HepG2 (cell line): Measurements from ENCODE around the gene SLC23A2. TPM values are rescaled to one million over a fixed set of nuclear protein-coding genes. Genes with fewer than 3 reads are reported as not detected.

Experiments used
- ATRX ChIP-seq: sonication (generic); formaldehyde crosslinking; IDR thresholded peaks from 2 replicates; pipeline ENCODE4 v1.4.0; 2020; ENCODE audit warnings: missing genetic modification reagents, borderline replicate concordance
- FOXA1 ChIP-seq, 2 experiments: fragments of 450-650 bp in 1 of 2; sonication (generic) in 1 of 2; formaldehyde crosslinking in 1 of 2; IDR thresholded peaks; 2 replicates each; pipeline versions ENCODE4 v1.4.0 to v1.6.1; 2016 to 2020; ENCODE audit warnings: missing genetic modification reagents in 1 of 2
- HNF4A ChIP-seq: sonication (generic); formaldehyde crosslinking; IDR thresholded peaks from 2 replicates; pipeline ENCODE4 v1.4.0; 2020; ENCODE audit warnings: missing genetic modification reagents
- RBAK ChIP-seq: sonication (generic); formaldehyde crosslinking; IDR thresholded peaks from 2 replicates; pipeline ENCODE4 v1.5.1; 2020; ENCODE audit warnings: mild to moderate bottlenecking, missing genetic modification reagents
- SAP130 ChIP-seq: IDR thresholded peaks from 2 replicates; pipeline ENCODE4 v1.6.1; 2016; ENCODE audit warnings: low read depth
- SIX4 ChIP-seq: sonication (generic); formaldehyde crosslinking; IDR thresholded peaks from 2 replicates; pipeline ENCODE4 v1.4.0; 2020; ENCODE audit warnings: missing genetic modification reagents
- SKIL ChIP-seq: sonication (generic); formaldehyde crosslinking; IDR thresholded peaks from 2 replicates; pipeline ENCODE4 v1.8.0; 2022; ENCODE audit warnings: missing genetic modification reagents, mild to moderate bottlenecking, moderate library complexity, borderline replicate concordance
- ZBTB42 ChIP-seq: sonication (generic); formaldehyde crosslinking; IDR thresholded peaks from 2 replicates; pipeline ENCODE4 v1.5.0; 2020; ENCODE audit warnings: mild to moderate bottlenecking, missing genetic modification reagents
- polyA plus RNA-seq, 8 experiments: library from polyadenylated mRNA; depleted of rRNA in 3 of 8; stranded (reverse) in 7 of 8; unstranded in 1 of 8; fragments of >200 nt; fragmentation: Illumina TruSeq in 4 of 8; extraction: Trizol in 4 of 8; gene quantifications; 2 replicates each; pipeline versions ENCODE4 v1.2.1 to v1.2.3, GENCODE V29; 2011 to 2016; ENCODE audit warnings: low read depth in 4 of 8, missing spikeins in 1 of 8, mixed read lengths in 1 of 8; ENCODE audit not compliant: insufficient read depth in 1 of 8
- total RNA-seq, 5 experiments: library from RNA; depleted of rRNA; stranded (reverse); fragments of >200 nt; fragmentation: Illumina TruSeq; extraction: Trizol; gene quantifications; 2 replicates each; pipeline ENCODE4 v1.2.3, GENCODE V29; 2016; ENCODE audit warnings: low read depth in 1 of 5
- TF ChIP-seq, protein P1 (sequence below): sonication (generic); formaldehyde crosslinking; IDR thresholded peaks from 2 replicates; pipeline ENCODE4 v1.8.0; 2022; ENCODE audit warnings: mild to moderate bottlenecking, missing genetic modification reagents
- TF ChIP-seq, protein P2 (sequence below): sonication (generic); formaldehyde crosslinking; IDR thresholded peaks from 2 replicates; pipeline ENCODE4 v1.8.1; 2023; ENCODE audit warnings: mild to moderate bottlenecking, missing genetic modification reagents
- TF ChIP-seq, protein P3 (sequence below): sonication (generic); formaldehyde crosslinking; IDR thresholded peaks from 2 replicates; pipeline ENCODE4 v1.4.0; 2020; ENCODE audit warnings: missing genetic modification reagents, borderline replicate concordance
- TF ChIP-seq, protein P4 (sequence below): sonication (generic); formaldehyde crosslinking; conservative IDR thresholded peaks from 2 replicates; pipeline ENCODE4 v1.8.0; 2022; ENCODE audit warnings: mild to moderate bottlenecking, moderate library complexity, missing genetic modification reagents

SLC23A2 gene
- total and polyA plus RNA-seq, 2 of the 13 experiments (the other 11 are each of a cell fraction or from before 2014, with no cell fraction given), result 42.2 to 51.2 TPM

DNA sequence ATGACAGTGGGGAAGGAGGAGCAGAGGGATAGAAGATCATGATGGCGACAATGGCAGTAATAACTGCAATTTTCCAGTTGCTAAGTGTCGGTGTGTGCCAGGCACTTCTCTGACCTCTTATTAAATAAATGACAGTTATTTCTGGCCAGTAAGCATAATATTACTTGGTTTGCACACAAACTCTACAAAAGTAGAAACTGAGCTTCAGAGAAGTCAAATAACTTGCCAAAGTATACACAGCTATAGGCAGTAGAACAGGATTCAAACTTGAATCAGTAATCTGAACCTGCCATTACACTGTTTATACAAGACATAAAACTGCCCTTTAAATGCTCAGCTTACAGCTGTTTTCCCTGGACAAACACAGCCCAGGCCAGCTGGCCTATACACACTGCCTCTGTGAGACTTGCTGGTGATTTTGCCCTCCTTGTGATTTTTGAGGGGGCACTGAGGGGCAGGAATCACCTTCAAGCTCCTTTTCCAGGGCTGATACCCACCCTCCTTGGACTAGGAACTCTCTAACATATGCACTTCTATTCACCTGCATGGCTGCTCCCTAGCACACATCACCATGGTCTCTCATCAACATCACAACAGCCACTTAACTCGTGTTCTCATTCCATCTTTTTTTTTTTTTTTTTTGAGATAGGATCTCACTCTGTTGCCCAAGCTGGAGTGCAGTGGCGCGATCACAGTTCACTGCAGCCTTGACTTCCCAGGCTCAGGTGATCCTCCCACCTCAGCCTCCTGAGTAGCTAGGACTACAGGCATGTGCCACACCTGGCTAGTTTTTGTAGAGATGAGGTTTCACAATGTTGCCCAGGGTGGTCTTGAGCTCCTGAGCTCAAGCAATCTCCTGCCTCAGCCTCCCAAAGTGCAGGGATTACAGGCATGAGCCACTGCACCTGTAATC is 63.6 kb downstream of the SLC23A2 start (continued):
- TF ChIP-seq, protein P1, sequence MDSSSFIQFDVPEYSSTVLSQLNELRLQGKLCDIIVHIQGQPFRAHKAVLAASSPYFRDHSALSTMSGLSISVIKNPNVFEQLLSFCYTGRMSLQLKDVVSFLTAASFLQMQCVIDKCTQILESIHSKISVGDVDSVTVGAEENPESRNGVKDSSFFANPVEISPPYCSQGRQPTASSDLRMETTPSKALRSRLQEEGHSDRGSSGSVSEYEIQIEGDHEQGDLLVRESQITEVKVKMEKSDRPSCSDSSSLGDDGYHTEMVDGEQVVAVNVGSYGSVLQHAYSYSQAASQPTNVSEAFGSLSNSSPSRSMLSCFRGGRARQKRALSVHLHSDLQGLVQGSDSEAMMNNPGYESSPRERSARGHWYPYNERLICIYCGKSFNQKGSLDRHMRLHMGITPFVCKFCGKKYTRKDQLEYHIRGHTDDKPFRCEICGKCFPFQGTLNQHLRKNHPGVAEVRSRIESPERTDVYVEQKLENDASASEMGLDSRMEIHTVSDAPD (CRISPR knock-in tag), result no peak
- no peak for TF ChIP-seq ZBTB42 (CRISPR knock-in tag)
- no peak for TF ChIP-seq FOXA1 (IDR thresholded peaks at IDR 0.05)
- TF ChIP-seq FOXA1 (CRISPR knock-in tag; IDR thresholded peaks at IDR 0.05), result peak; percentile 84
- peak; percentile 84 for TF ChIP-seq SIX4 (CRISPR knock-in tag)
- TF ChIP-seq SAP130 (CRISPR knock-in tag), result peak; percentile 64
- TF ChIP-seq, protein P2, sequence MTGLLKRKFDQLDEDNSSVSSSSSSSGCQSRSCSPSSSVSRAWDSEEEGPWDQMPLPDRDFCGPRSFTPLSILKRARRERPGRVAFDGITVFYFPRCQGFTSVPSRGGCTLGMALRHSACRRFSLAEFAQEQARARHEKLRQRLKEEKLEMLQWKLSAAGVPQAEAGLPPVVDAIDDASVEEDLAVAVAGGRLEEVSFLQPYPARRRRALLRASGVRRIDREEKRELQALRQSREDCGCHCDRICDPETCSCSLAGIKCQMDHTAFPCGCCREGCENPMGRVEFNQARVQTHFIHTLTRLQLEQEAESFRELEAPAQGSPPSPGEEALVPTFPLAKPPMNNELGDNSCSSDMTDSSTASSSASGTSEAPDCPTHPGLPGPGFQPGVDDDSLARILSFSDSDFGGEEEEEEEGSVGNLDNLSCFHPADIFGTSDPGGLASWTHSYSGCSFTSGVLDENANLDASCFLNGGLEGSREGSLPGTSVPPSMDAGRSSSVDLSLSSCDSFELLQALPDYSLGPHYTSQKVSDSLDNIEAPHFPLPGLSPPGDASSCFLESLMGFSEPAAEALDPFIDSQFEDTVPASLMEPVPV (CRISPR knock-in tag), result no peak
- no peak for TF ChIP-seq RBAK (CRISPR knock-in tag)
- no peak for TF ChIP-seq SKIL
- TF ChIP-seq, protein P3, sequence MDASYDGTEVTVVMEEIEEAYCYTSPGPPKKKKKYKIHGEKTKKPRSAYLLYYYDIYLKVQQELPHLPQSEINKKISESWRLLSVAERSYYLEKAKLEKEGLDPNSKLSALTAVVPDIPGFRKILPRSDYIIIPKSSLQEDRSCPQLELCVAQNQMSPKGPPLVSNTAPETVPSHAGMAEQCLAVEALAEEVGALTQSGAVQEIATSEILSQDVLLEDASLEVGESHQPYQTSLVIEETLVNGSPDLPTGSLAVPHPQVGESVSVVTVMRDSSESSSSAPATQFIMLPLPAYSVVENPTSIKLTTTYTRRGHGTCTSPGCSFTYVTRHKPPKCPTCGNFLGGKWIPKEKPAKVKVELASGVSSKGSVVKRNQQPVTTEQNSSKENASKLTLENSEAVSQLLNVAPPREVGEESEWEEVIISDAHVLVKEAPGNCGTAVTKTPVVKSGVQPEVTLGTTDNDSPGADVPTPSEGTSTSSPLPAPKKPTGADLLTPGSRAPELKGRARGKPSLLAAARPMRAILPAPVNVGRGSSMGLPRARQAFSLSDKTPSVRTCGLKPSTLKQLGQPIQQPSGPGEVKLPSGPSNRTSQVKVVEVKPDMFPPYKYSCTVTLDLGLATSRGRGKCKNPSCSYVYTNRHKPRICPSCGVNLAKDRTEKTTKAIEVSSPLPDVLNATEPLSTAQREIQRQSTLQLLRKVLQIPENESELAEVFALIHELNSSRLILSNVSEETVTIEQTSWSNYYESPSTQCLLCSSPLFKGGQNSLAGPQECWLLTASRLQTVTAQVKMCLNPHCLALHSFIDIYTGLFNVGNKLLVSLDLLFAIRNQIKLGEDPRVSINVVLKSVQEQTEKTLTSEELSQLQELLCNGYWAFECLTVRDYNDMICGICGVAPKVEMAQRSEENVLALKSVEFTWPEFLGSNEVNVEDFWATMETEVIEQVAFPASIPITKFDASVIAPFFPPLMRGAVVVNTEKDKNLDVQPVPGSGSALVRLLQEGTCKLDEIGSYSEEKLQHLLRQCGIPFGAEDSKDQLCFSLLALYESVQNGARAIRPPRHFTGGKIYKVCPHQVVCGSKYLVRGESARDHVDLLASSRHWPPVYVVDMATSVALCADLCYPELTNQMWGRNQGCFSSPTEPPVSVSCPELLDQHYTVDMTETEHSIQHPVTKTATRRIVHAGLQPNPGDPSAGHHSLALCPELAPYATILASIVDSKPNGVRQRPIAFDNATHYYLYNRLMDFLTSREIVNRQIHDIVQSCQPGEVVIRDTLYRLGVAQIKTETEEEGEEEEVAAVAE, result no peak
- peak; percentile 51; the same call in 1 of the 2 replicates for TF ChIP-seq ATRX (CRISPR knock-in tag)
- no peak for TF ChIP-seq HNF4A
- TF ChIP-seq, protein P4, sequence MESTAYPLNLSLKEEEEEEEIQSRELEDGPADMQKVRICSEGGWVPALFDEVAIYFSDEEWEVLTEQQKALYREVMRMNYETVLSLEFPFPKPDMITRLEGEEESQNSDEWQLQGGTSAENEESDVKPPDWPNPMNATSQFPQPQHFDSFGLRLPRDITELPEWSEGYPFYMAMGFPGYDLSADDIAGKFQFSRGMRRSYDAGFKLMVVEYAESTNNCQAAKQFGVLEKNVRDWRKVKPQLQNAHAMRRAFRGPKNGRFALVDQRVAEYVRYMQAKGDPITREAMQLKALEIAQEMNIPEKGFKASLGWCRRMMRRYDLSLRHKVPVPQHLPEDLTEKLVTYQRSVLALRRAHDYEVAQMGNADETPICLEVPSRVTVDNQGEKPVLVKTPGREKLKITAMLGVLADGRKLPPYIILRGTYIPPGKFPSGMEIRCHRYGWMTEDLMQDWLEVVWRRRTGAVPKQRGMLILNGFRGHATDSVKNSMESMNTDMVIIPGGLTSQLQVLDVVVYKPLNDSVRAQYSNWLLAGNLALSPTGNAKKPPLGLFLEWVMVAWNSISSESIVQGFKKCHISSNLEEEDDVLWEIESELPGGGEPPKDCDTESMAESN (CRISPR knock-in tag), result 0 out of 2 replicates have a peak, but pooled peaks have one; percentile 17
